Keratinocyte (primary cell): ENCODE measurements around the gene GAB1. TPM values are rescaled to one million over a fixed set of nuclear protein-coding genes. Genes with fewer than 3 reads are reported as not detected.

Source experiments
- DNase-seq: peaks from one replicate; pipeline ENCODE4 v3.0.0-alpha.2; 2011; ENCODE audit warnings: low read depth, missing footprints, low spot score
- FAIRE-seq: peaks from 2 replicates; lab custom pipeline; 2011; peaks lifted over from hg19 to GRCh38; lab: Jason Lieb, UNC
- H2AFZ ChIP-seq: 2 replicates; pipeline ENCODE4 v1.6.0; 2012; ENCODE audit warnings: low read length, control low read depth, inconsistent platforms; ENCODE audit not compliant: control insufficient read depth
- H3K27ac ChIP-seq: 2 replicates; pipeline ENCODE4 v1.5.1; 2011; ENCODE audit warnings: low read length; ENCODE audit not compliant: control insufficient read depth, insufficient read depth
- H3K27me3 ChIP-seq: 3 replicates; pipeline ENCODE4 v1.6.0; 2011; ENCODE audit warnings: low read length; ENCODE audit not compliant: control insufficient read depth, insufficient read depth; ENCODE audit errors: extremely low read depth
- H3K36me3 ChIP-seq, 2 experiments: 2 replicates in 1 of 2; 3 replicates in 1 of 2; pipeline ENCODE4 v1.5.1; 2011; ENCODE audit warnings: low read length in 2 of 2, mild to moderate bottlenecking in 1 of 2; ENCODE audit not compliant: control insufficient read depth in 2 of 2, insufficient read depth in 2 of 2; ENCODE audit errors: extremely low read depth in 1 of 2
- H3K4me1 ChIP-seq: 3 replicates; pipeline ENCODE4 v1.5.1; 2011; ENCODE audit warnings: low read length; ENCODE audit not compliant: control insufficient read depth, insufficient read depth; ENCODE audit errors: extremely low read depth
- H3K4me2 ChIP-seq: 3 replicates; pipeline ENCODE4 v1.6.0; 2011; ENCODE audit warnings: low read depth, low read length; ENCODE audit not compliant: control insufficient read depth, insufficient read depth; ENCODE audit errors: extremely low read depth
- H3K4me3 ChIP-seq, 3 experiments: fragments of 200-600 bp in 1 of 3; sonication (generic) in 1 of 3; 2 replicates in 2 of 3; 3 replicates in 1 of 3; pipeline ENCODE4 v1.5.1; 2011 to 2016; ENCODE audit warnings: low read length in 3 of 3, mild to moderate bottlenecking in 3 of 3, control low read depth in 2 of 3, inconsistent platforms in 1 of 3, low read depth in 1 of 3, mixed read lengths in 1 of 3, mixed run types in 1 of 3, moderate library complexity in 1 of 3; ENCODE audit not compliant: control insufficient read depth in 2 of 3, insufficient read depth in 2 of 3; ENCODE audit errors: extremely low read depth in 1 of 3
- H3K79me2 ChIP-seq: 2 replicates; pipeline ENCODE4 v1.6.0; 2012; ENCODE audit warnings: low read length; ENCODE audit not compliant: control insufficient read depth, insufficient read depth
- H3K9ac ChIP-seq: 3 replicates; pipeline ENCODE4 v1.6.0; 2011; ENCODE audit warnings: low read length; ENCODE audit not compliant: control insufficient read depth, insufficient read depth; ENCODE audit errors: extremely low read depth
- H3K9me1 ChIP-seq: 3 replicates; pipeline ENCODE4 v1.6.0; 2011; ENCODE audit warnings: low read length; ENCODE audit not compliant: control insufficient read depth, insufficient read depth; ENCODE audit errors: extremely low read depth
- H3K9me3 ChIP-seq: 2 replicates; pipeline ENCODE4 v1.5.1; 2012; ENCODE audit warnings: low read depth, low read length; ENCODE audit not compliant: control insufficient read depth
- H4K20me1 ChIP-seq: 3 replicates; pipeline ENCODE4 v1.6.0; 2011; ENCODE audit warnings: low read length; ENCODE audit not compliant: control insufficient read depth, insufficient read depth; ENCODE audit errors: extremely low read depth
- EZH2 ChIP-seq: IDR thresholded peaks from one replicate; pipeline ENCODE4 v1.6.1; 2012; ENCODE audit warnings: inconsistent platforms, mild to moderate bottlenecking, low read length, moderate library complexity
- dilution Hi-C: fragments of 300-500 bp; cut with MboI; formaldehyde crosslinking; loops from one replicate; pipeline ENCODE4 v1.7.0; 2020; ENCODE audit warnings: low sequenced_read_pairs; ENCODE audit not compliant: extremely low pct_ligation_motif_present
- polyA plus RNA-seq, 5 experiments: library from polyadenylated mRNA; depleted of rRNA in 3 of 5; stranded (reverse) in 3 of 5; stranded (forward) in 1 of 5; unstranded in 1 of 5; fragments of >200 nt; gene quantifications; 1 replicate in 1 of 5; 2 replicates in 3 of 5; 3 replicates in 1 of 5; pipeline versions ENCODE4 v1.2.1 to v1.2.3, GENCODE V29; 2011 to 2012; ENCODE audit warnings: missing spikeins in 2 of 5, low read depth in 1 of 5, low replicate concordance in 1 of 5
- TF ChIP-seq, protein P1 (sequence below), 3 experiments: IDR thresholded peaks in 1 of 3; conservative IDR thresholded peaks in 1 of 3; optimal IDR thresholded peaks in 1 of 3; 2 replicates in 2 of 3; 3 replicates in 1 of 3; pipeline versions ENCODE3 to v1.5.1; 2011; ENCODE audit warnings: low read length in 3 of 3, mild to moderate bottlenecking in 3 of 3, moderate library complexity in 2 of 3, control low read depth in 1 of 3, inconsistent platforms in 1 of 3; ENCODE audit not compliant: insufficient read depth in 2 of 3; ENCODE audit errors: extremely low read depth in 1 of 3

The GAB1 gene
- polyA plus RNA-seq, 1 donor (not counting 4 experiments of a cell fraction or from before 2014, with no cell fraction given): 11.0 TPM

DNA sequence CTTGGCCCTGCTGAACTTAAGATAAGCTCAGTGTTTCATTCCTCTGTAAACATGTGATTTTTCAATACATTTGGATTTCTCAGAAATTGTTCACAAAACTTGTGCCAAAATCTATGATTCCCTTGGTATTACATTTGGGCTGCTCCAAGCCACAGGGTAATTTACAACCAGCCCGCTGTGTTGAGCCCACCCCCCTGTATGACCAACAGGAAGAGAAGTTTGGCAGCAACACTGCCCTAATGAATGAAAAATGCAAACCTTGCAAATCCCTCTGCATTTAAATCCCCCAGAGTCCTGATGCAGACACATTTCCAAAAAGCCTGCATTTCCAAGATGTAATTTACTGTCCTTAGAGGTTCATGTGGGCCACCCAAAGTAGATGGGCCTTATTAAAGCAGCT lies 34.1 kb upstream of the GAB1 start:
- Histone ChIP-seq H3K27me3 (no peaks in the 10 kb centered on the region), H4K20me1 (no peaks in the 10 kb centered on the region), H3K36me3 (no peaks in the 10 kb centered on the region), H2AFZ (no peak overlapping the region), H3K4me2 (no peak overlapping the region), H3K9ac (no peak overlapping the region), H3K9me1 (no peaks in the 10 kb centered on the region), H3K9me3 (no peaks in the 10 kb centered on the region), H3K4me3 (no peak overlapping the region), H3K27ac (no peak overlapping the region), H3K79me2 (no peaks in the 10 kb centered on the region), H3K4me1 (peaks cover 15% of the 10 kb centered on the region)
- DNase-seq: no peak
- no peak for FAIRE-seq
- dilution Hi-C loops: no loop called here
- TF ChIP-seq, protein P1, sequence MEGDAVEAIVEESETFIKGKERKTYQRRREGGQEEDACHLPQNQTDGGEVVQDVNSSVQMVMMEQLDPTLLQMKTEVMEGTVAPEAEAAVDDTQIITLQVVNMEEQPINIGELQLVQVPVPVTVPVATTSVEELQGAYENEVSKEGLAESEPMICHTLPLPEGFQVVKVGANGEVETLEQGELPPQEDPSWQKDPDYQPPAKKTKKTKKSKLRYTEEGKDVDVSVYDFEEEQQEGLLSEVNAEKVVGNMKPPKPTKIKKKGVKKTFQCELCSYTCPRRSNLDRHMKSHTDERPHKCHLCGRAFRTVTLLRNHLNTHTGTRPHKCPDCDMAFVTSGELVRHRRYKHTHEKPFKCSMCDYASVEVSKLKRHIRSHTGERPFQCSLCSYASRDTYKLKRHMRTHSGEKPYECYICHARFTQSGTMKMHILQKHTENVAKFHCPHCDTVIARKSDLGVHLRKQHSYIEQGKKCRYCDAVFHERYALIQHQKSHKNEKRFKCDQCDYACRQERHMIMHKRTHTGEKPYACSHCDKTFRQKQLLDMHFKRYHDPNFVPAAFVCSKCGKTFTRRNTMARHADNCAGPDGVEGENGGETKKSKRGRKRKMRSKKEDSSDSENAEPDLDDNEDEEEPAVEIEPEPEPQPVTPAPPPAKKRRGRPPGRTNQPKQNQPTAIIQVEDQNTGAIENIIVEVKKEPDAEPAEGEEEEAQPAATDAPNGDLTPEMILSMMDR (optimal IDR thresholded peaks at IDR 0.05 in 1 of 3, IDR thresholded peaks at IDR 0.05 in 1 of 3, conservative IDR thresholded peaks at IDR 0.05 in 1 of 3; ENCODE audit: extremely low read depth in 1 of 3, insufficient read depth in 2 of 3, low read length in 3 of 3): no peak
- TF ChIP-seq EZH2: no peak

GRCh38 chr4:143306788-143307187 lies 29.9 kb upstream of the GAB1 start:
- FAIRE-seq: no peak
- no peaks in the 10 kb centered on the region for H3K4me1 ChIP-seq

More at GRCh38 chr4:143306788-143307187, 29.9 kb upstream of the GAB1 start:
- no peak for DNase-seq
- Histone ChIP-seq H3K9ac (no peak overlapping the region), H3K9me1 (no peaks in the 10 kb centered on the region), H3K9me3 (no peaks in the 10 kb centered on the region), H2AFZ (no peak overlapping the region), H3K27me3 (no peaks in the 10 kb centered on the region), H3K36me3 (no peaks in the 10 kb centered on the region), H3K79me2 (no peaks in the 10 kb centered on the region), H3K27ac (no peak overlapping the region), H3K4me2 (no peak overlapping the region), H3K4me3 (no peak overlapping the region), H4K20me1 (no peaks in the 10 kb centered on the region)
- TF ChIP-seq, protein P1 (optimal IDR thresholded peaks at IDR 0.05 in 1 of 3, IDR thresholded peaks at IDR 0.05 in 1 of 3, conservative IDR thresholded peaks at IDR 0.05 in 1 of 3; ENCODE audit: extremely low read depth in 1 of 3, insufficient read depth in 2 of 3, low read length in 3 of 3): no peak
- no peak for TF ChIP-seq EZH2
- dilution Hi-C loops: no loop called here
